GM18499 (cell line): Measurements from ENCODE around the gene NIPA2.

Experiments
- ATAC-seq: cut with Tn5 transposase; IDR thresholded peaks from one replicate; pipeline ENCODE4 v1.9.1; 2021; ENCODE audit warnings: moderate number of reproducible peaks; ENCODE audit not compliant: insufficient read depth, unreplicated experiment

NIPA2 gene

GRCh38 chr15:22831473-22831872, 7.0 kb upstream of the NIPA2 start:
- no peak for ATAC-seq

GRCh38 chr15:22839046-22839695, 705 bp downstream of the NIPA2 start:
- no peak for ATAC-seq

- ATAC-seq: no peak
Observed at GRCh38 chr15:22844421-22845288, 6.2 kb downstream of the NIPA2 start.

- no peak for ATAC-seq
Observed at GRCh38 chr15:22845289-22845900, 6.9 kb downstream of the NIPA2 start.

GRCh38 chr15:22846073-22846472, 7.6 kb downstream of the NIPA2 start:
- ATAC-seq: no peak

- no peak for ATAC-seq
Observed at GRCh38 chr15:22850055-22850454, 11.6 kb downstream of the NIPA2 start.

GRCh38 chr15:22851513-22851912, 13.0 kb downstream of the NIPA2 start:
- no peak for ATAC-seq

GRCh38 chr15:22855791-22856190, 17.3 kb downstream of the NIPA2 start:
- no peak for ATAC-seq

- ATAC-seq: no peak
Observed at GRCh38 chr15:22856659-22857058, 18.2 kb downstream of the NIPA2 start.

GRCh38 chr15:22861161-22861560, 22.7 kb downstream of the NIPA2 start:
- ATAC-seq: no peak

GRCh38 chr15:22863356-22863755, 24.9 kb downstream of the NIPA2 start:
- ATAC-seq: no peak

- no peak for ATAC-seq
Observed at GRCh38 chr15:22866079-22866478, 27.6 kb downstream of the NIPA2 start.

- no peak for ATAC-seq
Observed at GRCh38 chr15:22867886-22868285, 29.4 kb downstream of the NIPA2 start.

GRCh38 chr15:22868495-22868894, 30.0 kb downstream of the NIPA2 start:
- no peak for ATAC-seq

- no peak for ATAC-seq
Observed at GRCh38 chr15:22868928-22869327, 30.5 kb downstream of the NIPA2 start.

- ATAC-seq: no peak
Observed at GRCh38 chr15:22869856-22870255, 31.4 kb downstream of the NIPA2 start.

GRCh38 chr15:22870865-22871264, 32.4 kb downstream of the NIPA2 start:
- no peak for ATAC-seq

GRCh38 chr15:22871481-22872086, 33.1 kb downstream of the NIPA2 start:
- no peak for ATAC-seq

GRCh38 chr15:22872936-22873701, 34.7 kb downstream of the NIPA2 start:
- no peak for ATAC-seq

- no peak for ATAC-seq
Observed at GRCh38 chr15:22873841-22874240, 35.4 kb downstream of the NIPA2 start.
